Astrocyte (in vitro differentiated cells and primary cell): ENCODE results near the gene SBF2.

ENCODE experiments used
- CTCF ChIP-seq: IDR thresholded peaks from 2 replicates; pipeline ENCODE4 v1.5.1; 2011; ENCODE audit warnings: low read depth, mild to moderate bottlenecking, inconsistent platforms, low read length, moderate library complexity; ENCODE audit not compliant: insufficient read depth
- EZH2 ChIP-seq: IDR thresholded peaks from 2 replicates; pipeline ENCODE4 v1.6.1; 2012; ENCODE audit warnings: mild to moderate bottlenecking, low read length, inconsistent platforms; ENCODE audit not compliant: insufficient read depth

GRCh38 chr11:9787260-9787659 lies 506.8 kb downstream of the SBF2 start:
- TF ChIP-seq CTCF (no peak), EZH2 (no peak)
